Activated gamma-delta T cell treated with Interleukin-2 at 50 U/mL for 16 hours (primary cell): Measurements from ENCODE around the gene UROC1.

Source experiments
- DNase-seq: peaks from one replicate; pipeline ENCODE4 v3.0.0-alpha.2; 2020

Gene UROC1

GRCh38 chr3:126517291-126517951 is at the start of gene UROC1:
Gene UROC1 (minus strand): TSS chr3:126517773. CDS start chr3:126517719, 54 bp downstream.
- no peak for DNase-seq

GRCh38 chr3:126562737-126563276 is 45.2 kb upstream of the UROC1 start:
- no peak for DNase-seq

- no peak for DNase-seq
These were observed 40.9 kb upstream of the UROC1 start, which contains the start of gene C3orf22 for GRCh38 chr3:126558336-126559071. Gene C3orf22 (minus strand): TSS chr3:126558932. CDS start chr3:126553390, 5,542 bp downstream.

- DNase-seq = no peak
These were observed 40.2 kb upstream of the UROC1 start for GRCh38 chr3:126557761-126558160.

GRCh38 chr3:126557415-126557745 is 39.8 kb upstream of the UROC1 start:
- no peak for DNase-seq

- no peak for DNase-seq
These were observed 39.3 kb upstream of the UROC1 start for GRCh38 chr3:126556637-126557414.

- DNase-seq = no peak
These were observed 38.4 kb upstream of the UROC1 start for GRCh38 chr3:126555795-126556636.

- no peak for DNase-seq
These were observed 37.3 kb upstream of the UROC1 start for GRCh38 chr3:126554560-126555525.

- no peak for DNase-seq
These were observed 35.9 kb upstream of the UROC1 start for GRCh38 chr3:126553284-126554084.

- DNase-seq = no peak
These were observed 35.2 kb upstream of the UROC1 start for GRCh38 chr3:126552688-126553283.

GRCh38 chr3:126551839-126552687 is 34.5 kb upstream of the UROC1 start:
- DNase-seq = no peak

GRCh38 chr3:126551121-126551838 is 33.7 kb upstream of the UROC1 start:
- DNase-seq = no peak

GRCh38 chr3:126550488-126551051 is 33.0 kb upstream of the UROC1 start:
- DNase-seq = no peak

GRCh38 chr3:126549861-126550487 is 32.4 kb upstream of the UROC1 start:
- DNase-seq = no peak

- DNase-seq = no peak
These were observed 31.2 kb upstream of the UROC1 start for GRCh38 chr3:126548556-126549466.

- no peak for DNase-seq
These were observed 30.1 kb upstream of the UROC1 start for GRCh38 chr3:126547721-126548120.
